Heart right ventricle (tissue), 16 donors: ENCODE measurements around the gene EFNA4. TPM values are rescaled to one million over a fixed set of nuclear protein-coding genes. Genes with fewer than 3 reads are reported as not detected.

ENCODE experiments used
- ATAC-seq, 8 donors: fragments of 200-7000 bp; cut with Tn5 transposase; one replicate each; pipeline ENCODE4 v1.9.1; 2020; ENCODE audit warnings: mild to moderate bottlenecking in 8 of 8, moderate library complexity in 8 of 8, moderate number of reproducible peaks in 1 of 8
- DNase-seq, 2 donors: peaks; one replicate each; pipeline ENCODE4 v3.0.0-alpha.2; 2020
- H3K27ac ChIP-seq, 10 donors: fragments of 200-600 bp; sonication (generic) in 2 of 10; one replicate each; pipeline versions ENCODE4 v1.5.0 to v1.8.0; 2020 to 2022; ENCODE audit warnings: mild to moderate bottlenecking in 3 of 10
- H3K27me3 ChIP-seq, 7 donors: fragments of 200-600 bp; one replicate each; pipeline ENCODE4 v1.8.0; 2021 to 2022; ENCODE audit warnings: mild to moderate bottlenecking in 2 of 7
- H3K36me3 ChIP-seq, 9 donors: fragments of 200-600 bp; sonication (generic) in 1 of 9; one replicate each; pipeline versions ENCODE4 v1.5.0 to v1.8.0; 2020 to 2022; ENCODE audit warnings: mild to moderate bottlenecking in 2 of 9
- H3K4me1 ChIP-seq, 9 donors: fragments of 200-600 bp; sonication (generic) in 1 of 9; one replicate each; pipeline versions ENCODE4 v1.5.0 to v1.8.0; 2020 to 2022; ENCODE audit warnings: mild to moderate bottlenecking in 4 of 9
- H3K4me3 ChIP-seq, 10 donors: fragments of 200-600 bp; sonication (generic) in 2 of 10; one replicate each; pipeline versions ENCODE4 v1.5.0 to v1.8.0; 2020 to 2022; ENCODE audit warnings: mild to moderate bottlenecking in 7 of 10, moderate library complexity in 2 of 10
- H3K9me3 ChIP-seq, 11 donors: fragments of 200-600 bp in 10 of 11; sonication (generic) in 2 of 11; one replicate each; pipeline versions ENCODE4 v1.5.0 to v1.8.0; 2013 to 2022; ENCODE audit warnings: mild to moderate bottlenecking in 2 of 11, control low read depth in 1 of 11, moderate library complexity in 1 of 11
- WGBS, 2 donors: extraction: QIAGEN DNeasy Blood & Tissue Kit; methylation state at CpG; one replicate each; pipeline ENCODE4 v1.1.7; 2013; ENCODE audit warnings: inconsistent platforms in 1 of 2; 5-methylcytosine and 5-hydroxymethylcytosine counted together
- intact Hi-C, 10 donors: fragments of 100-400 bp; cut with DNase I; formaldehyde crosslinking; loops; one replicate each; pipeline versions ENCODE4 v1.11.1 to v1.14.2; 2022
- polyA plus RNA-seq, 2 donors: library from polyadenylated mRNA; stranded (reverse); fragments of 200-250 nt; gene quantifications; one replicate each; pipeline ENCODE4 v1.2.3, GENCODE V29; 2013
- total RNA-seq, 10 donors: library from RNA; stranded (reverse); fragmentation: NEBNext Ultra II Directional in 3 of 10; extraction: Animal tissue kit (Norgen Biotek cat#: 25700) in 3 of 10; gene quantifications; one replicate each; pipeline versions ENCODE4 v1.2.1 to v1.2.4, GENCODE V29; 2021 to 2023
- TF ChIP-seq, protein P1 (sequence below), 9 donors: fragments of 200-600 bp; sonication (generic) in 2 of 9; IDR thresholded peaks; one replicate each; pipeline versions ENCODE4 v1.5.0 to v1.8.0; 2021 to 2022; ENCODE audit warnings: antibody characterized with exemption in 9 of 9, mild to moderate bottlenecking in 5 of 9, moderate library complexity in 1 of 9
- donor health status: Arrhythmogenic right ventricular cardiomyopathy.
- donor health status: ischemic (EF 13 %, LVEDD 7.1; RV severe dilation, severe dysfunction).
- donor health status: healthy with polysubstance abuse.
- donor health status: DM: no; HTN: yes; CAD: no.
- donor health status: DM: no; HTN: no; CAD: no.
- donor health status: ischemic (EF 25% LVEDD 6.9; RV normal size, moderate dysfunction).
- donor health status: ischemic (EF 25% LVEDD 5.7; RV mildly dilated, moderate dysfunction).
- donor health status: healthy.
- donor health status: DM: yes; HTN: yes; CAD: no.
- donor health status: Ischemic cardiomyopathy.
- donor health status: ischemic (EF 35%, LVEDD 5.7; RV mildly dilated, moderate dysfunction).
- donor health status: nonischemic (EF 11% LVEDD 7.7; RV severe dilation, severe dysfunction).
- donor health status: DM: yes; HTN: yes; CAD: no.
- donor health status: PGD.
- donor health status: ischemic (EF 29% LVEDD 5.4; RV normal size, mild dysfunction).
- donor health status: nonischemic (EF 23%, LVEDD 6.1; RV moderate dilation, normal function).

EFNA4 gene
- total and polyA plus RNA-seq, 12 donors = 0.49 to 5.4 (median 1.9) TPM

DNA sequence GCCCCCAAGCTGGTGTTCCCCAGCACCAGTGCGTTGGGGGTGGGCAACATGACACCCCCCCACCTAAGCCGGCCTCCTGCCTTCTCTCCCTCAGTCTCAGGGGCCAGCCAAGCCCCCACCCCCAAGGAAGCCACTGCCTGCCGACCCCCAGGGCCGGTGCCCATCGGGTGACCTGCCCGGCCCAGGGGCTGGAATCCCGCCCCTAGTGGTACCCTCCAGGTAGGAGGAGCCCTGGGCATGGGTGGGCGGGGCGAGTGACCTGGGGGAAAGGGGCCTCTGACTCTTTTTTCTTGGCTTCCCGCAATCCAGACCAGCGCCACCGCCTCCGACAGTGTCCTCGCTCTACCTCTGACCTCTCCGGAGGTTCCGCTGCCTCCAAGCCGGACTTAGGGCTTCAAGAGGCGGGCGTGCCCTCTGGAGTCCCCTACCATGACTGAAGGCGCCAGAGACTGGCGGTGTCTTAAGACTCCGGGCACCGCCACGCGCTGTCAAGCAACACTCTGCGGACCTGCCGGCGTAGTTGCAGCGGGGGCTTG lies 1.3 kb upstream of the EFNA4 start:
- TF ChIP-seq, protein P1, sequence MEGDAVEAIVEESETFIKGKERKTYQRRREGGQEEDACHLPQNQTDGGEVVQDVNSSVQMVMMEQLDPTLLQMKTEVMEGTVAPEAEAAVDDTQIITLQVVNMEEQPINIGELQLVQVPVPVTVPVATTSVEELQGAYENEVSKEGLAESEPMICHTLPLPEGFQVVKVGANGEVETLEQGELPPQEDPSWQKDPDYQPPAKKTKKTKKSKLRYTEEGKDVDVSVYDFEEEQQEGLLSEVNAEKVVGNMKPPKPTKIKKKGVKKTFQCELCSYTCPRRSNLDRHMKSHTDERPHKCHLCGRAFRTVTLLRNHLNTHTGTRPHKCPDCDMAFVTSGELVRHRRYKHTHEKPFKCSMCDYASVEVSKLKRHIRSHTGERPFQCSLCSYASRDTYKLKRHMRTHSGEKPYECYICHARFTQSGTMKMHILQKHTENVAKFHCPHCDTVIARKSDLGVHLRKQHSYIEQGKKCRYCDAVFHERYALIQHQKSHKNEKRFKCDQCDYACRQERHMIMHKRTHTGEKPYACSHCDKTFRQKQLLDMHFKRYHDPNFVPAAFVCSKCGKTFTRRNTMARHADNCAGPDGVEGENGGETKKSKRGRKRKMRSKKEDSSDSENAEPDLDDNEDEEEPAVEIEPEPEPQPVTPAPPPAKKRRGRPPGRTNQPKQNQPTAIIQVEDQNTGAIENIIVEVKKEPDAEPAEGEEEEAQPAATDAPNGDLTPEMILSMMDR (IDR thresholded peaks at IDR 0.05) = no peak
- Histone ChIP-seq H3K36me3 (peaks cover 0 to 48% (median 26%) of the 10 kb centered on the region in 9 donors), H3K27ac (no peak overlapping the region), H3K27me3 (no peaks in the 10 kb centered on the region), H3K4me3 (peak overlapping the region in 5 of 10 donors; percentile 81 to 95 (median 85)), H3K9me3 (no peaks in the 10 kb centered on the region), H3K4me1 (peaks cover 16 to 49% (median 33%) of the 10 kb centered on the region in 9 donors)
- DNase-seq (no peak), ATAC-seq (peak in 6 of 8 donors; percentile 1 to 12 (median 4))
- WGBS, 2 donors = 15 to 44% methylated on average over 29 of the region's 29 CpGs
- intact Hi-C loops = loop anchor here in 4 of 10 donors (2.0 to 10.0 kb wide), 4 partner anchors 17 to 90 kb away; partner anchors contain the start of genes CKS1B (in 2 of the 4), SHC1 (in 2 of the 4) and ZBTB7B (in 1 of the 4)

DNA sequence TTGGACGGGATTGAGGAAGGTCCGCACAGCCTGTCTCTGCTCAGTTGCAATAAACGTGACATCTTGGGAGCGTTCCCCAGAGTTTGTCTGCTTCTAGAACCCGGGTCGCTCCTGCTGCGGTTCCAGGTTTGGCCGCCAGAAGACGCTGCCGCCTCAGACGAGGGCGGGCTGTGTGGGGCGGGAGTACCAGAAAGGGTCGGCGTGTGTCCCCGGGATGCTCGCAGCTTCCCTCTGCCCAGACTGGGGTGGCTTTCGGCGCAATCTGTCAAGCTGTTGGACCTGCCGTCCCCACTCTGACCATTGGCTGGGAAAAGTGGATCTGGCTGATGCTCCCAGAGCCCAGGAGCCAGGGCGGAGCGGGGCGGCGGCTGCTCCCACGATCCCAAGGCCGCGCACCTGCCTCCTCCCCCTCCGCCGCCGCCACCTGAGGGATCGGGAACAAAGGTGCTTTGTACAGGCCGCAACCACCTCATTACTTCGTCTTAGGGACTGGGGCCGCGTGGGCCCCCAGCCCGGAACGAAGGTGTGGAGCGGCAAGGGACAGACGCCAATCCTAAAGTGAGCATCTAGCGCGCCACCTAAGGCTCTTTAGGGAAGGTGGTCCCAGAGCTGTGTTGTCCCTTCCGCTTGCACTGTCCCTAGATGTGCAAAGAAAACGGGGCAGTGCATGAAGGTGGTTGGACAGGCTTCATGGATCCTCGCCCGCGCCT lies 683 bp upstream of the EFNA4 start:
- Histone ChIP-seq H3K9me3 (no peaks in the 10 kb centered on the region), H3K4me3 (peak overlapping the region in 9 of 10 donors; percentile 67 to 97 (median 85)), H3K27ac (peak overlapping the region in 5 of 10 donors; percentile 4 to 91 (median 76)), H3K36me3 (peaks cover 0 to 42% (median 19%) of the 10 kb centered on the region in 9 donors), H3K27me3 (no peaks in the 10 kb centered on the region), H3K4me1 (peaks cover 16 to 47% (median 33%) of the 10 kb centered on the region in 9 donors)
- WGBS, 2 donors = 15 to 20% methylated on average over 46 of the region's 46 CpGs
- intact Hi-C loops = loop anchor here in 5 of 10 donors (1.0 to 10.0 kb wide), 5 partner anchors 18 to 91 kb away; partner anchors contain the start of genes CKS1B (in 2 of the 5), SHC1 (in 2 of the 5) and ZBTB7B (in 1 of the 5)
- TF ChIP-seq, protein P1 (IDR thresholded peaks at IDR 0.05) = peak; percentile 23 to 75 (median 66)
- ATAC-seq (peak; percentile 17 to 49 (median 36)), DNase-seq (peak in 1 of 2 donors; percentile 70)

DNA sequence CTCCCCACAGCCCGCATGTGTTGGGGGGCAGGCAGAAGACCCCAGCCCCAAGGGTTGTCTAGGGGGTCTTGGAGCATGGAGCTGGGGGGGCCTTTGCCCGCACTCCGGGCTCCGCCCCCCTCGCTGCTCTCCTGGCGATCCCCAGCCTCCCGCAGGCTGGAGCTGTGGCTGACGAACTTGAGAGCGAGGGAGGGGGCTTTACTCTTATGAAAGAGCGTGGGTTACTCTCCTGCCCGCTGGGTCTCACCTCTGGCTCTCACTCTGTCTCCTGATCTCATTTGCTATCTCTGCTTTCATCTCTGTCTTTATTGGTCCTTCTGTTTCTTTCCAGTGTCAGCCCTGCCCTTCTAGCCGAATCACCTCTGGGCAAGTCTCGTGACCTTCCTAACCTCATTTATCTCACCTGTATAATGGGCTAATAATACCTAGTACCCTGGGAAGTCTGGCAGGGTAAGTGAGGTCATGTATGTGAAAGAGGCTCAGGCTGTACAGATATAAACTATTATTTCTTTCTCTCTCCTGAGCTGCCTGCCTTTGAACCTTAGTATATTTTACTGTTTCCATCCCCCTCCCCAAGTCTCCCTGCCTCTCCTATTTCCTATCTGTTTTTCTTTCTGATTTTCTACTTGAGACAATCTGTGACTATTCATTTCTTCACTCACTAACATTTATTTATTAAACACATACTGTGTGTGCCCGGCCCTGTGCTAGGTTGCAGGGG lies 731 bp downstream of the EFNA4 start:
- Histone ChIP-seq H3K9me3 (no peaks in the 10 kb centered on the region), H3K4me3 (peak overlapping the region; percentile 43 to 97 (median 84)), H3K36me3 (peaks cover 0 to 34% (median 11%) of the 10 kb centered on the region in 9 donors), H3K27ac (peak overlapping the region in 9 of 10 donors; percentile 23 to 91 (median 76)), H3K27me3 (no peaks in the 10 kb centered on the region), H3K4me1 (peaks cover 16 to 47% (median 33%) of the 10 kb centered on the region in 9 donors)
- WGBS, 2 donors = 19 to 22% methylated on average over 10 to 14 of the region's 14 CpGs
- DNase-seq (no peak), ATAC-seq (peak in 3 of 8 donors; percentile 4 to 14 (median 6))
- intact Hi-C loops = loop anchor here in 3 of 10 donors (5.0 to 10.0 kb wide), 2 partner anchors 59 to 92 kb away; partner anchors contain the start of genes CKS1B (in 2 of the 3), SHC1 (in 2 of the 3) and ZBTB7B (in 1 of the 3)
- TF ChIP-seq, protein P1 (IDR thresholded peaks at IDR 0.05) = no peak
